H1 (cell line): ENCODE results near the gene HLX. TPM values are rescaled to one million over a fixed set of nuclear protein-coding genes. Genes with fewer than 3 reads are reported as not detected.

Experiments used
- BRCA1 ChIP-seq: IDR thresholded peaks from 2 replicates; pipeline ENCODE4 v1.6.1; 2012; ENCODE audit warnings: low read depth, low read length, improper control_type of control experiment
- RAD21 ChIP-seq, 2 experiments: IDR thresholded peaks in 1 of 2; conservative IDR thresholded peaks in 1 of 2; 2 replicates each; pipeline ENCODE4 v1.6.1; 2011; ENCODE audit warnings: low read depth in 2 of 2, low read length in 2 of 2, improper control_type of control experiment in 1 of 2, inconsistent platforms in 1 of 2, mild to moderate bottlenecking in 1 of 2, moderate library complexity in 1 of 2
- TEAD4 ChIP-seq: IDR thresholded peaks from 2 replicates; pipeline ENCODE4 v1.6.1; 2012; ENCODE audit warnings: low read depth, low read length, inconsistent platforms, mixed read lengths
- ZNF274 ChIP-seq: IDR thresholded peaks from 2 replicates; pipeline ENCODE4 v1.7.0; 2012; ENCODE audit warnings: low read length, borderline replicate concordance; ENCODE audit errors: extremely low read depth
- polyA plus RNA-seq, 7 experiments: library from polyadenylated mRNA; depleted of rRNA in 3 of 7; stranded (reverse) in 5 of 7; unstranded in 2 of 7; fragments of >200 nt in 5 of 7; fragments of 200-250 nt in 2 of 7; gene quantifications; 1 replicate in 5 of 7; 2 replicates in 1 of 7; 4 replicates in 1 of 7; pipeline versions ENCODE4 v1.2.1 to v1.2.3, GENCODE V29; 2011 to 2013; ENCODE audit warnings: missing spikeins in 2 of 7, mixed read lengths in 2 of 7
- total RNA-seq: library from RNA; stranded (reverse); fragmentation: NEBNext Ultra II Directional; extraction: Animal tissue kit (Norgen Biotek cat#: 25700); gene quantifications from 2 replicates; pipeline ENCODE4 v1.2.1, GENCODE V29; 2021
- TF ChIP-seq, protein P1 (sequence below): fragments of 300-600 bp; sonication (generic); IDR thresholded peaks from 2 replicates; pipeline ENCODE4 v1.7.1; 2012; ENCODE audit warnings: low read length, moderate library complexity, mild to moderate bottlenecking, inconsistent platforms; ENCODE audit not compliant: insufficient replicate concordance

The HLX gene
- total and polyA plus RNA-seq, 2 of the 8 experiments (the other 6 are each of a cell fraction or from before 2014, with no cell fraction given), result 0.11 to 0.30 TPM

- TF ChIP-seq, protein P1, sequence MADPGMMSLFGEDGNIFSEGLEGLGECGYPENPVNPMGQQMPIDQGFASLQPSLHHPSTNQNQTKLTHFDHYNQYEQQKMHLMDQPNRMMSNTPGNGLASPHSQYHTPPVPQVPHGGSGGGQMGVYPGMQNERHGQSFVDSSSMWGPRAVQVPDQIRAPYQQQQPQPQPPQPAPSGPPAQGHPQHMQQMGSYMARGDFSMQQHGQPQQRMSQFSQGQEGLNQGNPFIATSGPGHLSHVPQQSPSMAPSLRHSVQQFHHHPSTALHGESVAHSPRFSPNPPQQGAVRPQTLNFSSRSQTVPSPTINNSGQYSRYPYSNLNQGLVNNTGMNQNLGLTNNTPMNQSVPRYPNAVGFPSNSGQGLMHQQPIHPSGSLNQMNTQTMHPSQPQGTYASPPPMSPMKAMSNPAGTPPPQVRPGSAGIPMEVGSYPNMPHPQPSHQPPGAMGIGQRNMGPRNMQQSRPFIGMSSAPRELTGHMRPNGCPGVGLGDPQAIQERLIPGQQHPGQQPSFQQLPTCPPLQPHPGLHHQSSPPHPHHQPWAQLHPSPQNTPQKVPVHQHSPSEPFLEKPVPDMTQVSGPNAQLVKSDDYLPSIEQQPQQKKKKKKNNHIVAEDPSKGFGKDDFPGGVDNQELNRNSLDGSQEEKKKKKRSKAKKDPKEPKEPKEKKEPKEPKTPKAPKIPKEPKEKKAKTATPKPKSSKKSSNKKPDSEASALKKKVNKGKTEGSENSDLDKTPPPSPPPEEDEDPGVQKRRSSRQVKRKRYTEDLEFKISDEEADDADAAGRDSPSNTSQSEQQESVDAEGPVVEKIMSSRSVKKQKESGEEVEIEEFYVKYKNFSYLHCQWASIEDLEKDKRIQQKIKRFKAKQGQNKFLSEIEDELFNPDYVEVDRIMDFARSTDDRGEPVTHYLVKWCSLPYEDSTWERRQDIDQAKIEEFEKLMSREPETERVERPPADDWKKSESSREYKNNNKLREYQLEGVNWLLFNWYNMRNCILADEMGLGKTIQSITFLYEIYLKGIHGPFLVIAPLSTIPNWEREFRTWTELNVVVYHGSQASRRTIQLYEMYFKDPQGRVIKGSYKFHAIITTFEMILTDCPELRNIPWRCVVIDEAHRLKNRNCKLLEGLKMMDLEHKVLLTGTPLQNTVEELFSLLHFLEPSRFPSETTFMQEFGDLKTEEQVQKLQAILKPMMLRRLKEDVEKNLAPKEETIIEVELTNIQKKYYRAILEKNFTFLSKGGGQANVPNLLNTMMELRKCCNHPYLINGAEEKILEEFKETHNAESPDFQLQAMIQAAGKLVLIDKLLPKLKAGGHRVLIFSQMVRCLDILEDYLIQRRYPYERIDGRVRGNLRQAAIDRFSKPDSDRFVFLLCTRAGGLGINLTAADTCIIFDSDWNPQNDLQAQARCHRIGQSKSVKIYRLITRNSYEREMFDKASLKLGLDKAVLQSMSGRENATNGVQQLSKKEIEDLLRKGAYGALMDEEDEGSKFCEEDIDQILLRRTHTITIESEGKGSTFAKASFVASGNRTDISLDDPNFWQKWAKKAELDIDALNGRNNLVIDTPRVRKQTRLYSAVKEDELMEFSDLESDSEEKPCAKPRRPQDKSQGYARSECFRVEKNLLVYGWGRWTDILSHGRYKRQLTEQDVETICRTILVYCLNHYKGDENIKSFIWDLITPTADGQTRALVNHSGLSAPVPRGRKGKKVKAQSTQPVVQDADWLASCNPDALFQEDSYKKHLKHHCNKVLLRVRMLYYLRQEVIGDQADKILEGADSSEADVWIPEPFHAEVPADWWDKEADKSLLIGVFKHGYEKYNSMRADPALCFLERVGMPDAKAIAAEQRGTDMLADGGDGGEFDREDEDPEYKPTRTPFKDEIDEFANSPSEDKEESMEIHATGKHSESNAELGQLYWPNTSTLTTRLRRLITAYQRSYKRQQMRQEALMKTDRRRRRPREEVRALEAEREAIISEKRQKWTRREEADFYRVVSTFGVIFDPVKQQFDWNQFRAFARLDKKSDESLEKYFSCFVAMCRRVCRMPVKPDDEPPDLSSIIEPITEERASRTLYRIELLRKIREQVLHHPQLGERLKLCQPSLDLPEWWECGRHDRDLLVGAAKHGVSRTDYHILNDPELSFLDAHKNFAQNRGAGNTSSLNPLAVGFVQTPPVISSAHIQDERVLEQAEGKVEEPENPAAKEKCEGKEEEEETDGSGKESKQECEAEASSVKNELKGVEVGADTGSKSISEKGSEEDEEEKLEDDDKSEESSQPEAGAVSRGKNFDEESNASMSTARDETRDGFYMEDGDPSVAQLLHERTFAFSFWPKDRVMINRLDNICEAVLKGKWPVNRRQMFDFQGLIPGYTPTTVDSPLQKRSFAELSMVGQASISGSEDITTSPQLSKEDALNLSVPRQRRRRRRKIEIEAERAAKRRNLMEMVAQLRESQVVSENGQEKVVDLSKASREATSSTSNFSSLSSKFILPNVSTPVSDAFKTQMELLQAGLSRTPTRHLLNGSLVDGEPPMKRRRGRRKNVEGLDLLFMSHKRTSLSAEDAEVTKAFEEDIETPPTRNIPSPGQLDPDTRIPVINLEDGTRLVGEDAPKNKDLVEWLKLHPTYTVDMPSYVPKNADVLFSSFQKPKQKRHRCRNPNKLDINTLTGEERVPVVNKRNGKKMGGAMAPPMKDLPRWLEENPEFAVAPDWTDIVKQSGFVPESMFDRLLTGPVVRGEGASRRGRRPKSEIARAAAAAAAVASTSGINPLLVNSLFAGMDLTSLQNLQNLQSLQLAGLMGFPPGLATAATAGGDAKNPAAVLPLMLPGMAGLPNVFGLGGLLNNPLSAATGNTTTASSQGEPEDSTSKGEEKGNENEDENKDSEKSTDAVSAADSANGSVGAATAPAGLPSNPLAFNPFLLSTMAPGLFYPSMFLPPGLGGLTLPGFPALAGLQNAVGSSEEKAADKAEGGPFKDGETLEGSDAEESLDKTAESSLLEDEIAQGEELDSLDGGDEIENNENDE, result no peak
- TF ChIP-seq RAD21 (IDR thresholded peaks at IDR 0.05 in 1 of 2, conservative IDR thresholded peaks at IDR 0.05 in 1 of 2; ENCODE audit: low read depth in 2 of 2, low read length in 2 of 2) (peak; percentile 62 to 69), TEAD4 (no peak), ZNF274 (no peak), BRCA1 (no peak)
Measured at GRCh38 chr1:220841293-220841692, 38.0 kb upstream of the HLX start (continued).
